Karpas-422 (cell line): Measurements from ENCODE around the gene MIEF2. TPM values are rescaled to one million over a fixed set of nuclear protein-coding genes. Genes with fewer than 3 reads are reported as not detected.

ENCODE experiments used
- DNase-seq: peaks from one replicate; pipeline ENCODE4 v3.0.0-alpha.2; 2015
- H2AFZ ChIP-seq: fragments of 200-600 bp; sonication (generic); 2 replicates; pipeline ENCODE4 v1.6.1; 2014; ENCODE audit warnings: antibody characterized with exemption, low read length, mixed read lengths
- H3K27ac ChIP-seq: fragments of 200-600 bp; sonication (generic); 2 replicates; pipeline ENCODE4 v1.5.1; 2014; ENCODE audit warnings: mild to moderate bottlenecking, low read length, moderate library complexity
- H3K27me3 ChIP-seq: fragments of 200-600 bp; sonication (generic); 2 replicates; pipeline ENCODE4 v1.6.1; 2014; ENCODE audit warnings: low read length, mixed read lengths
- H3K36me3 ChIP-seq: fragments of 200-600 bp; sonication (generic); 2 replicates; pipeline ENCODE4 v1.6.1; 2014; ENCODE audit warnings: low read length, mixed read lengths; ENCODE audit not compliant: insufficient read depth
- H3K4me1 ChIP-seq: fragments of 200-600 bp; sonication (generic); 2 replicates; pipeline ENCODE4 v1.6.1; 2014; ENCODE audit warnings: mild to moderate bottlenecking, low read length, mixed read lengths
- H3K4me2 ChIP-seq: fragments of 200-600 bp; sonication (generic); 2 replicates; pipeline ENCODE4 v1.6.1; 2014; ENCODE audit warnings: low read length, low read depth, mild to moderate bottlenecking; ENCODE audit not compliant: poor library complexity, severe bottlenecking
- H3K4me3 ChIP-seq: fragments of 200-600 bp; sonication (generic); 2 replicates; pipeline ENCODE4 v1.5.1; 2014; ENCODE audit warnings: mild to moderate bottlenecking, antibody characterized with exemption, low read length, mixed read lengths
- H3K79me2 ChIP-seq: fragments of 200-600 bp; sonication (generic); 2 replicates; pipeline ENCODE4 v1.6.1; 2014; ENCODE audit warnings: mild to moderate bottlenecking, low read length, mixed read lengths
- H3K9ac ChIP-seq: fragments of 200-600 bp; sonication (generic); 2 replicates; pipeline ENCODE4 v1.6.0; 2014; ENCODE audit warnings: low read length
- H3K9me2 ChIP-seq: fragments of 200-600 bp; sonication (generic), shearing (Covaris generic); replicated peaks from 2 replicates; pipeline ENCODE4 v1.6.0; 2014; ENCODE audit warnings: mild to moderate bottlenecking, low read length, moderate library complexity; ENCODE audit not compliant: insufficient read depth
- H3K9me3 ChIP-seq: fragments of 300-700, 200-600 bp; sonication (generic); 2 replicates; pipeline ENCODE4 v1.6.1; 2014; ENCODE audit warnings: low read length, mixed read lengths
- H4K20me1 ChIP-seq: fragments of 200-600 bp; sonication (generic); 2 replicates; pipeline ENCODE4 v1.6.1; 2014; ENCODE audit warnings: mild to moderate bottlenecking, antibody characterized with exemption, low read length, low read depth; ENCODE audit not compliant: insufficient read depth
- total RNA-seq: library from RNA; depleted of rRNA; stranded (reverse); fragments of >200 nt; shearing (Covaris generic); gene quantifications from 2 replicates; pipeline ENCODE4 v1.2.3, GENCODE V29; 2014; ENCODE audit warnings: low replicate concordance

Gene MIEF2
- total RNA-seq, 1 experiment from 2014 or later, result 4.5 TPM

GRCh38 chr17:18230288-18231141, 29.9 kb upstream of the MIEF2 start:
- H3K27ac ChIP-seq, result no peak overlapping the region
- peaks cover 4% of the 10 kb centered on the region; the same call in 1 of the 2 replicates for H3K79me2 ChIP-seq
- no peak for DNase-seq
- H3K4me1 ChIP-seq, result peaks cover 8% of the 10 kb centered on the region
- H2AFZ ChIP-seq, result no peak overlapping the region
- no peaks in the 10 kb centered on the region for H3K9me3 ChIP-seq
- H3K27me3 ChIP-seq, result no peaks in the 10 kb centered on the region
- H3K4me2 ChIP-seq, result no peak overlapping the region
- no peak overlapping the region for H3K4me3 ChIP-seq
- peaks cover 7% of the 10 kb centered on the region; the same call in 1 of the 2 replicates for H4K20me1 ChIP-seq
- no peaks in the 10 kb centered on the region for H3K9me2 ChIP-seq
- no peaks in the 10 kb centered on the region for H3K36me3 ChIP-seq
- no peak overlapping the region for H3K9ac ChIP-seq

- DNase-seq, result no peak
- Histone ChIP-seq H3K4me1 (peaks cover 6% of the 10 kb centered on the region), H3K36me3 (no peaks in the 10 kb centered on the region), H3K27me3 (no peaks in the 10 kb centered on the region), H3K4me3 (no peak overlapping the region), H3K9me3 (no peaks in the 10 kb centered on the region), H2AFZ (no peak overlapping the region), H3K79me2 (peaks cover under 1% of the 10 kb centered on the region; the same call in 1 of the 2 replicates), H3K9me2 (no peaks in the 10 kb centered on the region), H4K20me1 (peaks cover 7% of the 10 kb centered on the region; the same call in 1 of the 2 replicates), H3K4me2 (no peak overlapping the region), H3K9ac (no peak overlapping the region), H3K27ac (no peak overlapping the region)
Measured at GRCh38 chr17:18231164-18231563, 29.3 kb upstream of the MIEF2 start.

- no peaks in the 10 kb centered on the region for H3K27me3 ChIP-seq
- no peaks in the 10 kb centered on the region for H4K20me1 ChIP-seq
- no peak overlapping the region for H3K4me2 ChIP-seq
- no peak overlapping the region for H2AFZ ChIP-seq
- DNase-seq, result no peak
- H3K36me3 ChIP-seq, result no peaks in the 10 kb centered on the region
- H3K4me3 ChIP-seq, result no peak overlapping the region
- H3K27ac ChIP-seq, result no peak overlapping the region
- H3K4me1 ChIP-seq, result no peaks in the 10 kb centered on the region
- H3K9me2 ChIP-seq, result no peaks in the 10 kb centered on the region
- no peaks in the 10 kb centered on the region for H3K9me3 ChIP-seq
- H3K9ac ChIP-seq, result no peak overlapping the region
- no peaks in the 10 kb centered on the region for H3K79me2 ChIP-seq
Measured at GRCh38 chr17:18233803-18234518, 26.5 kb upstream of the MIEF2 start.

GRCh38 chr17:18234853-18235380, 25.5 kb upstream of the MIEF2 start:
- Histone ChIP-seq H3K9me2 (no peaks in the 10 kb centered on the region), H3K4me3 (no peak overlapping the region), H3K4me2 (no peak overlapping the region), H3K27ac (no peak overlapping the region), H4K20me1 (no peaks in the 10 kb centered on the region), H3K27me3 (no peaks in the 10 kb centered on the region), H3K9ac (no peak overlapping the region), H2AFZ (no peak overlapping the region), H3K79me2 (no peaks in the 10 kb centered on the region), H3K9me3 (no peaks in the 10 kb centered on the region), H3K36me3 (no peaks in the 10 kb centered on the region), H3K4me1 (no peaks in the 10 kb centered on the region)
- no peak for DNase-seq

GRCh38 chr17:18235743-18236256, 24.7 kb upstream of the MIEF2 start:
- no peaks in the 10 kb centered on the region for H3K9me3 ChIP-seq
- H4K20me1 ChIP-seq, result no peaks in the 10 kb centered on the region
- no peak for DNase-seq
- no peaks in the 10 kb centered on the region for H3K79me2 ChIP-seq
- no peak overlapping the region for H3K27ac ChIP-seq
- H2AFZ ChIP-seq, result no peak overlapping the region
- H3K4me2 ChIP-seq, result no peak overlapping the region
- H3K9ac ChIP-seq, result no peak overlapping the region
- H3K9me2 ChIP-seq, result no peaks in the 10 kb centered on the region
- H3K27me3 ChIP-seq, result no peaks in the 10 kb centered on the region
- no peaks in the 10 kb centered on the region for H3K4me1 ChIP-seq
- H3K36me3 ChIP-seq, result no peaks in the 10 kb centered on the region
- no peak overlapping the region for H3K4me3 ChIP-seq

- no peak overlapping the region for H3K9ac ChIP-seq
- no peaks in the 10 kb centered on the region for H3K4me1 ChIP-seq
- H3K9me3 ChIP-seq, result no peaks in the 10 kb centered on the region
- H3K4me2 ChIP-seq, result no peak overlapping the region
- no peaks in the 10 kb centered on the region for H3K79me2 ChIP-seq
- H3K36me3 ChIP-seq, result no peaks in the 10 kb centered on the region
- no peaks in the 10 kb centered on the region for H4K20me1 ChIP-seq
- no peak for DNase-seq
- no peak overlapping the region for H2AFZ ChIP-seq
- no peaks in the 10 kb centered on the region for H3K9me2 ChIP-seq
- no peaks in the 10 kb centered on the region for H3K27me3 ChIP-seq
- no peak overlapping the region for H3K27ac ChIP-seq
- H3K4me3 ChIP-seq, result no peak overlapping the region
Measured at GRCh38 chr17:18236494-18236893, 24.0 kb upstream of the MIEF2 start.

GRCh38 chr17:18237461-18237860, 23.0 kb upstream of the MIEF2 start:
- H2AFZ ChIP-seq, result no peak overlapping the region
- H3K9me2 ChIP-seq, result no peaks in the 10 kb centered on the region
- H3K4me2 ChIP-seq, result no peak overlapping the region
- H3K27ac ChIP-seq, result no peak overlapping the region
- no peaks in the 10 kb centered on the region for H3K36me3 ChIP-seq
- H3K27me3 ChIP-seq, result no peaks in the 10 kb centered on the region
- H3K9me3 ChIP-seq, result no peaks in the 10 kb centered on the region
- H3K79me2 ChIP-seq, result no peaks in the 10 kb centered on the region
- no peak overlapping the region for H3K9ac ChIP-seq
- no peaks in the 10 kb centered on the region for H4K20me1 ChIP-seq
- DNase-seq, result no peak
- H3K4me1 ChIP-seq, result no peaks in the 10 kb centered on the region
- no peak overlapping the region for H3K4me3 ChIP-seq

- Histone ChIP-seq H3K9ac (no peak overlapping the region), H2AFZ (no peak overlapping the region), H3K4me1 (no peaks in the 10 kb centered on the region), H3K27ac (no peak overlapping the region), H3K27me3 (no peaks in the 10 kb centered on the region), H3K9me2 (no peaks in the 10 kb centered on the region), H3K79me2 (no peaks in the 10 kb centered on the region), H3K36me3 (no peaks in the 10 kb centered on the region), H3K4me2 (no peak overlapping the region), H3K9me3 (no peaks in the 10 kb centered on the region), H3K4me3 (no peak overlapping the region), H4K20me1 (no peaks in the 10 kb centered on the region)
- no peak for DNase-seq
Measured at GRCh38 chr17:18238299-18238698, 22.2 kb upstream of the MIEF2 start.
